KOPT-K1 (cell line): ENCODE data around the gene FAM8A1.

Source experiments
- H3K27ac ChIP-seq: fragments of 200-600 bp; sonication (generic); 2 replicates; pipeline ENCODE4 v1.5.1; 2016; ENCODE audit warnings: antibody characterized with exemption, mild to moderate bottlenecking, low read depth, low read length; ENCODE audit not compliant: poor library complexity, severe bottlenecking
- H3K36me3 ChIP-seq: fragments of 200-600 bp; sonication (generic); 2 replicates; pipeline ENCODE4 v1.5.1; 2017; ENCODE audit warnings: antibody characterized with exemption, mild to moderate bottlenecking, low read length, moderate library complexity; ENCODE audit not compliant: insufficient read depth
- H3K9me3 ChIP-seq: fragments of 200-600 bp; sonication (generic); 2 replicates; pipeline ENCODE4 v1.5.1; 2017; ENCODE audit warnings: antibody characterized with exemption, low read length, mild to moderate bottlenecking; ENCODE audit not compliant: insufficient read depth, poor library complexity, severe bottlenecking

The FAM8A1 gene

GRCh38 chr6:17629824-17630510 lies 29.9 kb downstream of the FAM8A1 start:
- Histone ChIP-seq H3K9me3 (no peaks in the 10 kb centered on the region), H3K36me3 (peaks cover 98% of the 10 kb centered on the region), H3K27ac (no peak overlapping the region)

GRCh38 chr6:17630511-17631073 lies 30.5 kb downstream of the FAM8A1 start:
- Histone ChIP-seq H3K27ac (no peak overlapping the region), H3K36me3 (peaks cover 97% of the 10 kb centered on the region), H3K9me3 (no peaks in the 10 kb centered on the region)

GRCh38 chr6:17632934-17633333 lies 32.8 kb downstream of the FAM8A1 start:
- Histone ChIP-seq H3K27ac (no peak overlapping the region), H3K36me3 (peaks cover 97% of the 10 kb centered on the region), H3K9me3 (no peaks in the 10 kb centered on the region)

- peak overlapping the region; percentile 24 for H3K27ac ChIP-seq
- peaks cover 97% of the 10 kb centered on the region for H3K36me3 ChIP-seq
- no peaks in the 10 kb centered on the region for H3K9me3 ChIP-seq
Measured at GRCh38 chr6:17633465-17634188, 33.5 kb downstream of the FAM8A1 start.

GRCh38 chr6:17635568-17635967 lies 35.5 kb downstream of the FAM8A1 start:
- peaks cover 97% of the 10 kb centered on the region for H3K36me3 ChIP-seq

GRCh38 chr6:17638212-17638715 lies 38.2 kb downstream of the FAM8A1 start:
- Histone ChIP-seq H3K27ac (no peak overlapping the region), H3K36me3 (peaks cover 97% of the 10 kb centered on the region), H3K9me3 (no peaks in the 10 kb centered on the region)

More at GRCh38 chr6:17635568-17635967, 35.5 kb downstream of the FAM8A1 start:
- no peaks in the 10 kb centered on the region for H3K9me3 ChIP-seq
- H3K27ac ChIP-seq: no peak overlapping the region

- Histone ChIP-seq H3K9me3 (no peaks in the 10 kb centered on the region), H3K36me3 (peaks cover 100% of the 10 kb centered on the region), H3K27ac (no peak overlapping the region)
Measured at GRCh38 chr6:17640477-17640917, 40.4 kb downstream of the FAM8A1 start.

GRCh38 chr6:17648745-17649144 lies 48.6 kb downstream of the FAM8A1 start:
- peaks cover 100% of the 10 kb centered on the region for H3K36me3 ChIP-seq
- no peak overlapping the region for H3K27ac ChIP-seq
- H3K9me3 ChIP-seq: no peaks in the 10 kb centered on the region

- Histone ChIP-seq H3K36me3 (peaks cover 98% of the 10 kb centered on the region), H3K9me3 (no peaks in the 10 kb centered on the region), H3K27ac (no peak overlapping the region)
Measured at GRCh38 chr6:17650656-17651309, 50.7 kb downstream of the FAM8A1 start.

- H3K36me3 ChIP-seq: peaks cover 97% of the 10 kb centered on the region
Measured at GRCh38 chr6:17653198-17653882, 53.2 kb downstream of the FAM8A1 start.

GRCh38 chr6:17656092-17656491 lies 56.0 kb downstream of the FAM8A1 start:
- no peaks in the 10 kb centered on the region for H3K9me3 ChIP-seq
- H3K36me3 ChIP-seq: peaks cover 97% of the 10 kb centered on the region
- H3K27ac ChIP-seq: no peak overlapping the region

More at GRCh38 chr6:17653198-17653882, 53.2 kb downstream of the FAM8A1 start:
- no peaks in the 10 kb centered on the region for H3K9me3 ChIP-seq
- H3K27ac ChIP-seq: no peak overlapping the region

- Histone ChIP-seq H3K27ac (no peak overlapping the region), H3K36me3 (peaks cover 97% of the 10 kb centered on the region), H3K9me3 (no peaks in the 10 kb centered on the region)
Measured at GRCh38 chr6:17656644-17657043, 56.5 kb downstream of the FAM8A1 start.
